KMS-11 (cell line): ENCODE measurements around the gene MT1G.

Source experiments
- H2AFZ ChIP-seq: fragments of 200-600 bp; sonication (generic); 2 replicates; pipeline ENCODE4 v1.6.1; 2016; ENCODE audit warnings: antibody characterized with exemption, mixed run types, low read depth
- H3K27ac ChIP-seq: fragments of 200-600 bp; sonication (generic); 2 replicates; pipeline ENCODE4 v1.6.1; 2016; ENCODE audit warnings: mild to moderate bottlenecking, mixed run types
- H3K27me3 ChIP-seq: fragments of 200-600 bp; sonication (generic); 2 replicates; pipeline ENCODE4 v1.6.1; 2017; ENCODE audit warnings: mild to moderate bottlenecking, low read depth, mixed run types, moderate library complexity; ENCODE audit not compliant: insufficient read depth
- H3K36me3 ChIP-seq: fragments of 200-600 bp; sonication (generic); 2 replicates; pipeline ENCODE4 v1.6.1; 2017; ENCODE audit warnings: mild to moderate bottlenecking, mixed run types; ENCODE audit not compliant: insufficient read depth
- H3K4me1 ChIP-seq: fragments of 200-600 bp; sonication (generic); 2 replicates; pipeline ENCODE4 v1.6.1; 2016; ENCODE audit warnings: mild to moderate bottlenecking, low read depth, mixed run types; ENCODE audit not compliant: poor library complexity, severe bottlenecking
- H3K4me2 ChIP-seq: fragments of 200-600 bp; sonication (generic); 2 replicates; pipeline ENCODE4 v1.7.0; 2016; ENCODE audit warnings: mild to moderate bottlenecking, mixed run types
- H3K4me3 ChIP-seq: fragments of 200-600 bp; sonication (generic); IDR thresholded peaks from 2 replicates; pipeline ENCODE4 v1.6.1; 2017; ENCODE audit warnings: low read depth, low read length, mixed read lengths; ENCODE audit not compliant: insufficient read depth
- H3K79me2 ChIP-seq: fragments of 200-600 bp; sonication (generic); 2 replicates; pipeline ENCODE4 v1.6.1; 2016; ENCODE audit warnings: low read depth, mixed run types; ENCODE audit not compliant: insufficient read depth
- H3K9ac ChIP-seq: fragments of 200-600 bp; sonication (generic); 2 replicates; pipeline ENCODE4 v1.6.1; 2016; ENCODE audit warnings: mild to moderate bottlenecking, mixed run types
- H4K20me1 ChIP-seq: fragments of 200-600 bp; sonication (generic); 2 replicates; pipeline ENCODE4 v1.6.1; 2016; ENCODE audit warnings: mild to moderate bottlenecking, mixed run types; ENCODE audit not compliant: insufficient read depth
- CTCF ChIP-seq: fragments of 200-600 bp; sonication (generic); conservative IDR thresholded peaks from 2 replicates; pipeline ENCODE4 v1.6.1; 2017; ENCODE audit warnings: low read depth, mild to moderate bottlenecking, antibody characterized with exemption, low read length, moderate library complexity, mixed read lengths

Gene MT1G

GRCh38 chr16:56643080-56643778 is 24.6 kb downstream of the MT1G start:
- no peaks in the 10 kb centered on the region for H4K20me1 ChIP-seq
- peaks cover 7% of the 10 kb centered on the region for H3K4me1 ChIP-seq
- H3K36me3 ChIP-seq = no peaks in the 10 kb centered on the region
- H2AFZ ChIP-seq = peak overlapping the region; percentile 68
- no peak overlapping the region for H3K4me3 ChIP-seq
- no peak overlapping the region; the same call in 1 of the 2 replicates for H3K9ac ChIP-seq
- no peaks in the 10 kb centered on the region for H3K27me3 ChIP-seq
- no peaks in the 10 kb centered on the region for H3K79me2 ChIP-seq
- H3K27ac ChIP-seq = no peak overlapping the region
- no peak for TF ChIP-seq CTCF
- H3K4me2 ChIP-seq = peak overlapping the region; percentile 57

GRCh38 chr16:56641166-56641565 is 26.7 kb downstream of the MT1G start:
- Histone ChIP-seq H3K27me3 (no peaks in the 10 kb centered on the region), H3K9ac (no peak overlapping the region), H2AFZ (no peak overlapping the region), H3K27ac (no peak overlapping the region), H3K4me2 (no peak overlapping the region), H3K79me2 (no peaks in the 10 kb centered on the region), H3K4me1 (peaks cover 7% of the 10 kb centered on the region), H3K4me3 (no peak overlapping the region), H4K20me1 (no peaks in the 10 kb centered on the region), H3K36me3 (no peaks in the 10 kb centered on the region)
- TF ChIP-seq CTCF = no peak

GRCh38 chr16:56640076-56640475 is 27.8 kb downstream of the MT1G start:
- Histone ChIP-seq H2AFZ (no peak overlapping the region), H3K79me2 (no peaks in the 10 kb centered on the region), H3K36me3 (no peaks in the 10 kb centered on the region), H4K20me1 (no peaks in the 10 kb centered on the region), H3K27me3 (peaks cover 3% of the 10 kb centered on the region; the same call in 1 of the 2 replicates), H3K4me2 (no peak overlapping the region), H3K27ac (no peak overlapping the region), H3K4me1 (peaks cover 7% of the 10 kb centered on the region), H3K9ac (no peak overlapping the region), H3K4me3 (no peak overlapping the region)
- TF ChIP-seq CTCF = no peak

- Histone ChIP-seq H3K4me1 (peaks cover 6% of the 10 kb centered on the region), H3K4me2 (no peak overlapping the region), H3K9ac (no peak overlapping the region), H2AFZ (no peak overlapping the region), H3K36me3 (no peaks in the 10 kb centered on the region), H4K20me1 (no peaks in the 10 kb centered on the region), H3K79me2 (no peaks in the 10 kb centered on the region), H3K27ac (no peak overlapping the region), H3K4me3 (no peak overlapping the region), H3K27me3 (peaks cover 6% of the 10 kb centered on the region; the same call in 1 of the 2 replicates)
- no peak for TF ChIP-seq CTCF
Observed at GRCh38 chr16:56639045-56639444, 28.8 kb downstream of the MT1G start.
